Psoas muscle (tissue), 8 donors: ENCODE results near the gene CLASRP. TPM values are rescaled to one million over a fixed set of nuclear protein-coding genes. Genes with fewer than 3 reads are reported as not detected.

ENCODE experiments used
- ATAC-seq, 4 donors: fragments of 200-7000 bp; cut with Tn5 transposase; one replicate each; pipeline ENCODE4 v1.9.1; 2020; ENCODE audit warnings: moderate library complexity in 3 of 4, mild to moderate bottlenecking in 2 of 4
- DNase-seq, 2 donors: peaks; one replicate each; pipeline ENCODE4 v3.0.0-alpha.2; 2020
- H3K27ac ChIP-seq: fragments of 200-600 bp; one replicate; pipeline ENCODE4 v1.8.0; 2022
- H3K27me3 ChIP-seq, 3 donors: fragments of 200-600 bp in 1 of 3; one replicate each; pipeline versions ENCODE4 v1.6.1 to v1.8.0; 2013 to 2022; ENCODE audit warnings: low read length in 2 of 3, mild to moderate bottlenecking in 2 of 3, moderate library complexity in 1 of 3; ENCODE audit not compliant: insufficient read depth in 3 of 3
- H3K36me3 ChIP-seq, 2 donors: fragments of 200-600 bp in 1 of 2; one replicate each; pipeline versions ENCODE4 v1.6.1 to v1.8.0; 2013 to 2022; ENCODE audit warnings: low read depth in 1 of 2, mild to moderate bottlenecking in 1 of 2, moderate library complexity in 1 of 2; ENCODE audit not compliant: insufficient read depth in 1 of 2
- H3K4me1 ChIP-seq: fragments of 200-600 bp; one replicate; pipeline ENCODE4 v1.8.0; 2022
- H3K4me3 ChIP-seq: fragments of 200-600 bp; one replicate; pipeline ENCODE4 v1.8.0; 2022; ENCODE audit warnings: mild to moderate bottlenecking
- H3K9me3 ChIP-seq: fragments of 200-600 bp; one replicate; pipeline ENCODE4 v1.8.0; 2022
- CTCF ChIP-seq: fragments of 200-600 bp; IDR thresholded peaks from one replicate; pipeline ENCODE4 v1.8.0; 2022; ENCODE audit warnings: antibody characterized with exemption
- WGBS, 3 donors: extraction: QIAGEN DNeasy Blood & Tissue Kit; methylation state at CpG; one replicate each; pipeline versions ENCODE4 v1.1.6 to v1.1.7; 2013; 5-methylcytosine and 5-hydroxymethylcytosine counted together
- intact Hi-C, 2 donors: fragments of 100-400 bp; cut with DNase I; formaldehyde crosslinking; loops; one replicate each; pipeline versions ENCODE4 v1.11.0 to v1.14.2; 2022
- polyA plus RNA-seq, 3 donors: library from polyadenylated mRNA; stranded (reverse); fragments of 200-250 nt; gene quantifications; one replicate each; pipeline ENCODE4 v1.2.3, GENCODE V29; 2013
- total RNA-seq, 4 donors: library from RNA; stranded (reverse); fragmentation: NEBNext Ultra II Directional in 2 of 4; extraction: Animal tissue kit (Norgen Biotek cat#: 25700) in 2 of 4; gene quantifications; one replicate each; pipeline versions ENCODE4 v1.2.1 to v1.2.4, GENCODE V29; 2021 to 2023
- donor health status: healthy with polysubstance abuse.
- donor health status: DM: no; HTN: no; CAD: no; lungs with moderate emphysema.
- donor health status: Bipolar disorder and iron deficiency.
- donor health status: healthy.
- donor health status: DM: yes; HTN: yes; CAD: no.
- donor health status: DM: no; HTN: no; CAD: no.
- donor health status: DM: no; HTN: no; CAD: no.
- donor health status: DM: yes; HTN: yes; CAD: no.

The CLASRP gene
- total and polyA plus RNA-seq, 7 donors = 30.8 to 65.9 (median 37.4) TPM

- intact Hi-C loops = no loop called here
- Histone ChIP-seq H3K9me3 (no peaks in the 10 kb centered on the region), H3K4me1 (peaks cover 52% of the 10 kb centered on the region), H3K36me3 (peaks cover 1 to 63% of the 10 kb centered on the region in 2 donors), H3K27ac (no peak overlapping the region), H3K4me3 (no peak overlapping the region), H3K27me3 (no peaks in the 10 kb centered on the region)
- DNase-seq = no peak
- WGBS, 3 donors = 87 to 92% (median 90%) methylated on average over 7 of the region's 7 CpGs
- TF ChIP-seq CTCF = no peak
- no peak for ATAC-seq
Observed at GRCh38 chr19:45046355-45046754, 7.5 kb downstream of the CLASRP start.

GRCh38 chr19:45047188-45047797, 8.4 kb downstream of the CLASRP start:
- Histone ChIP-seq H3K4me1 (peaks cover 45% of the 10 kb centered on the region), H3K27me3 (no peaks in the 10 kb centered on the region), H3K36me3 (peaks cover 0 to 63% of the 10 kb centered on the region in 2 donors), H3K4me3 (no peak overlapping the region), H3K27ac (no peak overlapping the region), H3K9me3 (no peaks in the 10 kb centered on the region)
- intact Hi-C loops = no loop called here
- 67 to 83% (median 73%) methylated on average over 7 of the region's 7 CpGs for WGBS, 3 donors
- no peak for DNase-seq
- no peak for TF ChIP-seq CTCF
- ATAC-seq = no peak

- DNase-seq (peak in 1 of 2 donors; percentile 63), ATAC-seq (peak; percentile 54 to 86 (median 68))
- peak overlapping the region; percentile 71 for H3K27ac ChIP-seq
- no peaks in the 10 kb centered on the region for H3K27me3 ChIP-seq
- H3K36me3 ChIP-seq = peaks cover 4 to 63% of the 10 kb centered on the region in 2 donors
- no peak overlapping the region for H3K4me3 ChIP-seq
- H3K9me3 ChIP-seq = no peaks in the 10 kb centered on the region
- no peak for TF ChIP-seq CTCF
- WGBS, 3 donors = 49 to 68% (median 56%) methylated on average over 8 of the region's 8 CpGs
- intact Hi-C loops = no loop called here
- peaks cover 45% of the 10 kb centered on the region for H3K4me1 ChIP-seq
Observed at GRCh38 chr19:45049073-45049736, 10.4 kb downstream of the CLASRP start.

DNA sequence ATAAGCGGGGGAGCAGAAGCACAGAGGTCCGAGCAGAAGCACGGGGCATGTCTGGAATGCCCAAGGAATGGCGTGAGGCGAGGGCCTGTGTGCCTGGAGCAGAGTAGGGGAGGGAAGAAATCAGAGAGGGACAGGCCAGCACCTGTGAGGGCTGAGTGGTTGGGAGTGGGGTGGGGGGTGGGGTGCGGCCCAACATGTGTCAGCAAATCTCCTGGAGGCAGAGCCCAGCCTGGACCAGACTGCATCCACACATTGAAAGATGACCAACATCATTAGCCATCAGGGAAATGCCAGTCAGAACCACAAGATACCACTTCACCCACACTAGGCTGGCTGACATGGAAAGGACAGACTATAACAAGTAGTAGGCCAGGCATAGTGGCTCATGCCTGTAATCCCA, 11.2 kb downstream of the CLASRP start:
- H3K9me3 ChIP-seq = no peaks in the 10 kb centered on the region
- ATAC-seq (peak in 2 of 4 donors; percentile 33 to 41), DNase-seq (no peak)
- peaks cover 4 to 63% of the 10 kb centered on the region in 2 donors for H3K36me3 ChIP-seq
- H3K4me3 ChIP-seq = no peak overlapping the region
- H3K4me1 ChIP-seq = peaks cover 39% of the 10 kb centered on the region
- H3K27ac ChIP-seq = peak overlapping the region; percentile 71
- intact Hi-C loops = loop anchor here in 1 of 2 donors (10.0 kb wide), 1 partner anchor 145 kb away; the partner anchor contains the start of gene APOE
- 75 to 85% (median 77%) methylated on average over 6 of the region's 6 CpGs for WGBS, 3 donors
- H3K27me3 ChIP-seq = no peaks in the 10 kb centered on the region
- no peak for TF ChIP-seq CTCF
